GM21825 (cell line): Measurements from ENCODE around the gene MMD2.

ENCODE experiments used
- ATAC-seq: cut with Tn5 transposase; IDR thresholded peaks from one replicate; pipeline ENCODE4 v1.9.1; 2021; ENCODE audit warnings: mild to moderate bottlenecking, moderate library complexity; ENCODE audit not compliant: unreplicated experiment

The MMD2 gene

GRCh38 chr7:4871930-4872675 lies 86.9 kb downstream of the MMD2 start:
- no peak for ATAC-seq

DNA sequence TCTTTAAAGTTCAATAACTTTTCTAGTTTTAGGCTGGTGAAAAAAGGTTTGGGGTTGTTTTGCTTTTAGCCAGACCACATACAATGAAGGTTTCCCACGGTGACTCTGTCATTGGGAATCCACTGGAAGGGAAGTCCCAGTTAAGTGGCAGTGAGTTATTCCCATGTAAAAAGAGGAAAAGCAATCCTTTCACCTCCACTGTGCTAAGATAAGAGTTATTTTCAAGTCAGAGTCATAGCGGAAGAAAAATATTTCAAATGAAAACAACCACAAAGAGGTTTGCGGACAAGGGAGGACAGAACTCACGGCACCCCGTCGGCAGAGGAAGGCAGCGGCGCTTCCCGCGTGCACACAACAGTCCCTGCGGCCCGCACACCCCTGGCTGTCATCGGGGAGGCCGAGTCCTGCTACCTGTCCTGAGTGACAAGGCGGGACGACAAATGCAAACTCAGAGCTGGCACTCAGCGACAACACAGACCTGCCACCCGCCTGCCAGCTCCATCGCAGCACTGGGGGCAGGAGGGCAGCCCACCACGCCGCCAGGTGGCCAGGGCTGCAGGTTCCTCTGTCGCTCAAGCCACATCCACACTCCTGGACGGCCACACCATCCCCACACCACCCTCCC lies 87.8 kb downstream of the MMD2 start:
- no peak for ATAC-seq

- ATAC-seq = no peak
These were observed 90.5 kb downstream of the MMD2 start for GRCh38 chr7:4868493-4868892.

DNA sequence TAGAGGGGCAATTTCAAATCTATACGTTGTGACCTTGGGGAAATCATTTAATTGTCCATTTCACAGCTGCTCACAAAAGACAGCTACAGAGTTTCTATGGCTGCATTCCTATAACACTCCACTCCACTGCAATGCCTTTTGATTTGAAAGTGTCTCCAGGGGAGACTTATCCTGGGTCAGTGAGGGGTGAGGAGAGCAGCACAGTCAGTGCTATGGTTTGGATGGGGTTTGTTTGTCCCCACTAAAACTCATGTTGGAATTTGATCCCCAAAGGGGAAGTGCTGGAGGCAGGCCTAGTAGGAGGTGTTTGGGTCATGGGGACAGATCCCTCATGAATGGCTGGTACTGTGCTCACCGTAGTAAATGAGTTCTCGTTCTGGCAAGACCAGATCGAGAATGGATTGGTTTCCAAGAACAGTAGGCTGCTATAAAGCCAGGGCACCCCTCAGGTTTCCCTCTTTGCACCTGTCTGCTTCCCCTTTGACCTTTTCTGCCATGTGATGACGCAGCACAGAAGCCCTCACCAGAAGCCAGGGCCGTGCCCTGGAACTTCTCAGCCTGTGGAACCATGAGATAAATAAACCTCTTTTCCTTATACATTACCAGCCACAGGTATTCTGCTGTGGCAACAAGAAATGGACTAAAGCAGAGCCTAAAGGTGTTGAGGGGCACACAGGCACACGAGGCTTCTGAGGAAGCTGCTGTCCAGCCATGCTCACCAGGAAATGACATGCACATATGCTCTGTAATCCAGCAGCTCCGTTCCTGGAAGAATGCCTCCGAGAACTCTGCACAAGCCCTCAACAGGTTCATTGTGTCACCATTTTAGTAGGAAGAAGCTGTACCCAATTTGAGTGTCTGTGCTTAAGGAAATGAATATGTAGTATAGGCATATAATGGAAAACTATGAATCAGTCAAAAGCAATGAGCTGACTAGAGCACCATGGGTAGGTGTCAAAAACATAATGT lies 92.2 kb downstream of the MMD2 start:
- ATAC-seq = no peak

DNA sequence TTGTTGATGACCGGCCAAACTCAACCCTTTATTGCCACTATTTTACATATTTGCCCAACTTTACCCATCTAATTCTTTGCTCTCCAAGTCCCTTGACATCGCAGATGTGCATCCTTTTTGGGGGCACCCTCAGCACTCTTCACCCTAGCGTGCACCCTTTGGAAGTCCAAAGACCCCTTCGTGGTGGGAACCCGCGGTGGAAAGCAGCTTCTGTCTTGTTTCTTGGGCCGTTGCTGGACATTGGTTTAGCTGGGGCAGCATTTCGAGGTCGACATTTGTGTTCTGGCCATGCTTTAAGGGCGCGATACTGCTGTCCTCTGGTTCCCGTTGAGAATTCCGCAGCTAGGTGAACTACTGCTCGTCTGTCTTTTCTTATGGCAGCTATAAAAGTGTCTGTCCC lies 96.8 kb downstream of the MMD2 start:
- no peak for ATAC-seq

DNA sequence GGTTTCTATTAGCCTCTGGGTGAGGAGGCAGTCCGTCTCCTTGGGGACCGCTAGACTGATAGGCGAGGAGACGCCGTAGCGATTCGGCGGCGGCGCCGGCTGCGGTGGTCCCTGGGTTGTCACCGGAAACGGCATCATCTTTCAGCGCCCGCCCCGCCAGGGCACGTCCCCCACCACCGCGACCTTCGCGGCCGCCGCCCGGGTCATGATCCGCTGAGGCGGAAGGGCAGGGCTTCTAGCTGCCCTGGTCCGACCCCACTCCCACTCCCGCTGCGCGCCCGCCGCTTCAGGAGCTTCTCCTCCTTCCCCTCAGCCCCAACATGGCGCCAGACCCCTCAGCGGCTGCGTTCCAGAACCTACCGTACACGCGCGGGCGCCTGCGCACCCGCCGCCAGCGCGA lies 97.3 kb downstream of the MMD2 start, which contains the start of gene PAPOLB:
Gene PAPOLB, minus strand, starts transcription at position 358 of the 400 bp plus-strand sequence. Its CDS starts 220 bp downstream, at position 138.
- no peak for ATAC-seq

DNA sequence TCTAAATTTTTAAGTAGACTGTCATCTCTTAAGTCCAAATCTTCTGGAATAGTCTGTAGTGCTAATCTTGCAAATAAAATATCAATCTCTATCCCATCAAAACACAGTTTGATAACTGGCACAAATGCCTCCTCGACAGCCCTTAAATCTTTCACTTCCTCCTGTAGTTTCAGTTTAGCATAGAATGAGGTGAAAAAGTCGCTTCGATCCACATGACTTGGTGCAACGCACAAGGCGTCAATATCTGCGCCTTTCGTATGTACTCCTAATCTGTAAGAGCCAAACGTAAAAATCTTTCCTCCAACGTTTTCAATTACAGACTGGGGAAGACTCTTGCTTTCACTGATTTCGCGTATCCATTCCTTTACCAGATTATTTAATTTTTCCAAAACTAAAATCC lies 97.8 kb downstream of the MMD2 start:
- no peak for ATAC-seq

GRCh38 chr7:4857189-4857588 lies 101.8 kb downstream of the MMD2 start:
- ATAC-seq = no peak

DNA sequence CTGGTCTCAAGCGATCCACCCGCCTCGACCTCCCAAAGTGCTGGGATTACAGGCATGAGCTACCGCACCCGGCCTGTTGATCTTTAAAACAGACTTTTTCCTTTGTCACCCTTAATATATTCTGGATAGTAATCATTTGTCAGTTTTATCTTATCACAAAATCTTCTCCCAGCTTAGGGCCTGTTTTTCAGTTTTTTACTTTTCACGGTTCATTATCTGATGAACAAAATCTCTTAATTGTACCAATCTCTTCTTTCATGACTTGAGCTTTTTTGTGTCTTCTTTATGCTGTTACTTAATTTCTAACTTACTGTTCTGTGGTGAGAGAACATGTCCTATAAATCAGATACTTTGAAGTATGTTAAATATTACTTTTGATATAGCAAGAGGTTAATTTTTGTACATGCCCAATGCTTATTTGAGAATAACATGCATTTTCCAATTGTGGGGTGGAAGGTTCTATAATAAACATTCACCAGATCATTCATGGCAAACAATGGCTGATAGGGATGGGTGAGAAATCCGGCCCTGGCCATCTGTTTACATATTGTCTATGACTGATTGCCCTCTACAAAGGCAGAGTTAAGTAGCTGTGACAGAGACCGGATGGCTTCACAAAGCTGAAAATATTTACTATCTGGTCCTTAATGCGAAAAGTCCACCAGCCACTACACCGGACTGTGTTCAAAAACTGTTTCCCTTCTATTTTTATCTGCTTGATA lies 102.5 kb downstream of the MMD2 start:
- ATAC-seq = no peak
